ENCODE data around the gene CRY1. TPM values are rescaled to one million over a fixed set of nuclear protein-coding genes. Genes with fewer than 3 reads are reported as not detected.
A peak's percentile ranks its signal among the peaks of the same experiment; 100 is the strongest.
"Not testable (repeated sequence)": the region's sequence is repeated elsewhere in the genome, so short reads cannot be mapped to it uniquely, and the experiment has no call there.

Gene CRY1
- total and polyA plus RNA-seq, 2 experiments from 2014 or later: 23.3 to 55.1 TPM

DNA sequence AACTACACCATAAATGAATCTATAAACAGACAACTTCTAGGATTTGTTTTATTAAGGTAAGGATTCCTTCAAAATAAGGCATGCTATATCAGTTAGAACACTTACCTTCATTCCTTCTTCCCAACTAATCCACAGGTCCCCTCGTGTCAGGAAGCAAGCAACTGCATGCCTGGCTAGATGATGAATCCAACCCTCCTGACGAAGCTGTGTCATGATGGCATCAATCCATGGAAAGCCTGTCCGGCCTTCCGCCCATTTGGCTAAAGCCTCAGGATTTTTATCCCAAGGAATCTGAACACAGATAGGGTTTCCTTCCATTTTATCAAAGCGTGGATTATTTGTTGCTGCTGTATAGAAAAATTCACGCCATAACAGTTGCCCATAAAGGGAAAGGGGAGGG, 93.9 kb downstream of the CRY1 start:
- H3K36me3 ChIP-seq: peaks cover 20% of the 10 kb centered on the region
- no peak overlapping the region for H3K4me3 ChIP-seq
- H3K9me3 ChIP-seq (ENCODE audit: low read depth): no peaks in the 10 kb centered on the region
- no peak for TF ChIP-seq CTCF (IDR thresholded peaks at IDR 0.05; ENCODE audit: low read depth, low read length)
- no peak for DNase-seq (ENCODE audit: low read depth in 1 of 2, low spot score in 1 of 2)
- H3K4me1 ChIP-seq (ENCODE audit: low read depth): peaks cover 8% of the 10 kb centered on the region
- H3K27me3 ChIP-seq: no peaks in the 10 kb centered on the region
- no peak overlapping the region for H3K27ac ChIP-seq

- Histone ChIP-seq H3K27ac (no peak overlapping the region), H3K36me3 (peaks cover 20% of the 10 kb centered on the region), H3K4me3 (no peak overlapping the region), H3K4me1 (ENCODE audit: low read depth) (peaks cover 11% of the 10 kb centered on the region), H3K9me3 (ENCODE audit: low read depth) (no peaks in the 10 kb centered on the region), H3K27me3 (no peaks in the 10 kb centered on the region)
- no peak for DNase-seq (ENCODE audit: low read depth in 1 of 2, low spot score in 1 of 2)
- TF ChIP-seq CTCF (IDR thresholded peaks at IDR 0.05; ENCODE audit: low read depth, low read length): no peak
Observed at GRCh38 chr12:106997916-106998315, 95.4 kb downstream of the CRY1 start.

DNA sequence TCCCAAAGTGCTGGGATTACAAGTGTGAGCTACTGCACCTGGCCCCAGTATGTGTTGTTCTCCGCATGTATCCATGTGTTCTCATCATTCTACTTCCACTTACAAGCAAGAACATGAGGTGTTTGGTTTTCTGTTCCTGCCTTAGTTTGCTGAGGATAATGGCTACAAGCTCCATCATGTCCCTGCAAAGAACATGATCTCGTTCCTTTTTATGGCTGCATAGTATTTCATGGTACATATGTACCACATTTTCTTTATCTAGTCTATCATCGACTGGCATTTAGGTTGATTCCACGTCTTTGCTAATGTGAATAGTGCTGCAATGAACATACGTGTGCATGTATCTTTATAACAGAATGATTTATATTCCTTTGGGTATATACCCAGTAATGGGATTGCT, 97.2 kb downstream of the CRY1 start:
- not testable (repeated sequence) for H3K4me3 ChIP-seq; H3K27ac ChIP-seq; DNase-seq (ENCODE audit: low read depth in 1 of 2, low spot score in 1 of 2); H3K9me3 ChIP-seq (ENCODE audit: low read depth); H3K27me3 ChIP-seq
- H3K36me3 ChIP-seq: peaks cover 18% of the 10 kb centered on the region
- peaks cover 11% of the 10 kb centered on the region for H3K4me1 ChIP-seq (ENCODE audit: low read depth)

DNA sequence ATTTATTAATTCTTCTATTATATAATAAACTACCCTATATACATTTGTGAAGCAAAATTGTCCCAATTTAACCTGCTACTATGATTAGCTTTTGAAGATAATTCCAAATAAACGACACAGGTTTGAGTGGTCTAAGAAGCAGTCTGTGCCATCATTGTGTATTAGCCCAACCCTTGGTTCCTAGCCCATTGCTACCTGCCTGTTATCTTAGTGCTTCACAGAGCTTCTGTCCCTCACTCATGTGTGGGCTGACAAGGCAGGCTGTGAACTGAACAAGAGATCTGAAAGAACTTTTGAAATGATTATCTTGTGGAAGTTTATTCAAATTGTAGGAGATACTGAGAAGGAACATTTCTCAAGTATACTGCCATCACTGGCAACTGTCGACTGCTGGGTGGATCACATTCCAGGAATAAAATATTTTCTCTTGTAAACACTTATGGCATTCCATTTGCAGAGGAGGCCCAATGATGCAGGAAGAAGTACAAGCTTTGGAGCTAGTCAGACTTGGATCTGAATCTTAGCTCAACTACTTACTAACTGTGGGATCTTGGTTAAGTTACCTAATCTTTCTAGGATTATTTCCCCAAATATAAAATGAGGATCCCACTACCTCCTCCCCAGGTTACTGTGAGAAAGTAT, 98.6 kb downstream of the CRY1 start:
- peak; percentile 18 to 52 for DNase-seq (ENCODE audit: low read depth in 1 of 2, low spot score in 1 of 2)
- H3K36me3 ChIP-seq: peaks cover 10% of the 10 kb centered on the region
- peaks cover 11% of the 10 kb centered on the region for H3K4me1 ChIP-seq (ENCODE audit: low read depth)
- H3K9me3 ChIP-seq (ENCODE audit: low read depth): no peaks in the 10 kb centered on the region
- TF ChIP-seq CTCF (IDR thresholded peaks at IDR 0.05; ENCODE audit: low read depth, low read length): no peak
- H3K27ac ChIP-seq: peak overlapping the region; percentile 67
- H3K27me3 ChIP-seq: no peaks in the 10 kb centered on the region
- H3K4me3 ChIP-seq: no peak overlapping the region

DNA sequence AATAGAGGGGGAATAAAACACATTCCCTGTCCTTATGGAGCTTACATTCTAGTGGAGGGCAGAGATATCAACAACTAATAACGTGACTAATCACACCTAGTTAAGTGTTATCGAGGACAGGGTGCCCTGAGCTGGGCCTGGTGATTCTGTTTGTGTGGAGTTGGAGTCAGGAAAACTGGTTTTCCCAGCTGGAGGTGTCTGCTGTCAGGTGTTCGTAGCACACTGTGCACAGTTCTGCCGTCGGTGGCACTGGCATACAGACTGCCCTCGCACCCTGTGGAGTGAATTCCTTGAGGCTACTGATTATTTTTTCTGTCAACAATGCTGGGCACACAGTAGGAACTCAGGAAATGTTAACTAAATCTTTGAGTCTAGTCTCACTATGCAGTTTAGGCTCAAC, 105.5 kb downstream of the CRY1 start:
- H3K27ac ChIP-seq: peak overlapping the region; percentile 83
- H3K27me3 ChIP-seq: no peaks in the 10 kb centered on the region
- no peak overlapping the region for H3K4me3 ChIP-seq
- peaks cover 11% of the 10 kb centered on the region for H3K4me1 ChIP-seq (ENCODE audit: low read depth)
- no peak for TF ChIP-seq CTCF (IDR thresholded peaks at IDR 0.05; ENCODE audit: low read depth, low read length)
- H3K9me3 ChIP-seq (ENCODE audit: low read depth): no peaks in the 10 kb centered on the region
- no peak for DNase-seq (ENCODE audit: low read depth in 1 of 2, low spot score in 1 of 2)
- H3K36me3 ChIP-seq: no peaks in the 10 kb centered on the region

DNA sequence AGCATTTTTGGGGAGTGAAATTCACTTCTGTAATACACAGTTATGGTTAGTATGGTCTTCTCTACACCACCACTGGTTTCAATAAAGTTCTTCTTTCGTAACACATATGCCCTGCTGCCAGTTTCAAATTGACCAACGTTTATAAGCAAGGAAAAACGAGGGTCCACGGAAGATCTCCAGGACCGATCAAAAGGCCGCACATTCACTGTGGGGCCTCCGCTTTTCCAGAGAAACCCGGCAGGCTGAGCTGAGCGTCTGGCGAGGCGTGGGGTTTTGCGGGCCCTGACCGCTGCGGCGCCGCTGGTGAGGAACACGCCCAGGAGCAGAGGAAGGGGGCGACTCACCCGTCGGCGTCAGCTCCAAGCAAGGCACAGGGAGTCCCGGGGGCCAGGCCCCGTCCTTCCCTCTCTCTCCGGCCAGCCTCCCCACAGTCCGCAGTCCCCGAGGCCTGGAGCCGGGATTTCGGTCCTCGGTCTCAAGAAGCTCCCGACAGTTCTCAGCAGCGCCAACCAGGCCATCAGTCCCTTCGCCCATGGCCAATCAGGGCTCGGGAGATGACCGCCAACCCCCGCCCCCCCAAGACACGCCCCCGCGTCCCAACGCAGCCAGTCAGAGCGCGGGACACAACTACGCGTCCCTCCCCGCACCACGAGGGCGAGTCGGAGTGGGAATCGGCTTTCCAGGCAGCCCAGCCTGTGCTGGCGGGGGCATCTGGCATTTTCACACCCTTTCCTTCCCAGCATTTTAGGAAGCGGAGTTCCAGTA, 106.5 kb downstream of the CRY1 start, which contains the start of gene MTERF2:
Gene MTERF2, minus strand, starts transcription at position 522 of the 765 bp plus-strand sequence. CDS start 8,432 bp downstream, outside the sequence.
- Histone ChIP-seq H3K36me3 (peaks cover 5% of the 10 kb centered on the region), H3K27me3 (no peaks in the 10 kb centered on the region), H3K27ac (peak within 1 kb of the TSS; percentile 83), H3K4me1 (ENCODE audit: low read depth) (peaks cover 11% of the 10 kb centered on the region), H3K9me3 (ENCODE audit: low read depth) (no peaks in the 10 kb centered on the region), H3K4me3 (peak within 1 kb of the TSS; percentile 70)
- DNase-seq (ENCODE audit: low read depth in 1 of 2, low spot score in 1 of 2): peak; percentile 96 to 97
- TF ChIP-seq CTCF (IDR thresholded peaks at IDR 0.05; ENCODE audit: low read depth, low read length): no peak
